ENCODE results near the gene CEBPA.

The CEBPA gene

DNA sequence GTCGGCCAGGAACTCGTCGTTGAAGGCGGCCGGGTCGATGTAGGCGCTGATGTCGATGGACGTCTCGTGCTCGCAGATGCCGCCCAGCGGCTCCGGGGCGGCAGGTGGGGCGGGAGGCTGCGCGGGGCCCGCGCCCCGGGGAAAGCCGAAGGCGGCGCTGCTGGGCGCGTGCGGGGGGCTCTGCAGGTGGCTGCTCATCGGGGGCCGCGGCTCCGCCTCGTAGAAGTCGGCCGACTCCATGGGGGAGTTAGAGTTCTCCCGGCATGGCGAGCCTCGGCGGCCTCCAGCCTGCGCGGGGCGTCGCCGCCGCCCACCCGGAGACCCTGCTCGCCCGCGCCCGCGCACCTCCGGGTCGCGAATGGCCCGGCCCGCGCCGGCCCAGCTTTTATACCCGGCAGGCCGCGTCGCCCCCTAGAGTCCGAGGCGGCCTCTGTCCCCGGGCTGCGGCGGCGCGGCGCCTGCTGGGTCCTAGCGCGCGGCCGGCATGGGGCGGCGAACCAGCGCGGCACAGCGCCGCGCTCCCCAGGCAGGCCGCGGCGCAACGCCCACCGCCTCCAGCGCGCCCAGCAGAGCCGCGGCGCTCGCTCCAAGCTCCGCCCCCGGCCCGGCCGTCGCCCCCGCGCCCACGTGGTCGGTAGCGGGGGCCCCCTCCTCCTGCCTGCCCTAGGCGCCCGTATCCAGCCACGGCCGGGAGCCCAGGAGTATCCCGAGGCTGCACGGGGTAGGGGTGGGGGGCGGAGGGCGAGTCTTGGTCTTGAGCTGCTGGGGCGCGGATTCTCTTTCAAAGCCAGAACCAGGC, at the start of gene CEBPA:
TSS of gene CEBPA (minus strand) at position 360 of the 799 bp plus-strand sequence. CDS start at position 240, 120 bp downstream.
- DNase-seq = peak in 45 of 51 donors; percentile 30 to 90 (median 73)

DNA sequence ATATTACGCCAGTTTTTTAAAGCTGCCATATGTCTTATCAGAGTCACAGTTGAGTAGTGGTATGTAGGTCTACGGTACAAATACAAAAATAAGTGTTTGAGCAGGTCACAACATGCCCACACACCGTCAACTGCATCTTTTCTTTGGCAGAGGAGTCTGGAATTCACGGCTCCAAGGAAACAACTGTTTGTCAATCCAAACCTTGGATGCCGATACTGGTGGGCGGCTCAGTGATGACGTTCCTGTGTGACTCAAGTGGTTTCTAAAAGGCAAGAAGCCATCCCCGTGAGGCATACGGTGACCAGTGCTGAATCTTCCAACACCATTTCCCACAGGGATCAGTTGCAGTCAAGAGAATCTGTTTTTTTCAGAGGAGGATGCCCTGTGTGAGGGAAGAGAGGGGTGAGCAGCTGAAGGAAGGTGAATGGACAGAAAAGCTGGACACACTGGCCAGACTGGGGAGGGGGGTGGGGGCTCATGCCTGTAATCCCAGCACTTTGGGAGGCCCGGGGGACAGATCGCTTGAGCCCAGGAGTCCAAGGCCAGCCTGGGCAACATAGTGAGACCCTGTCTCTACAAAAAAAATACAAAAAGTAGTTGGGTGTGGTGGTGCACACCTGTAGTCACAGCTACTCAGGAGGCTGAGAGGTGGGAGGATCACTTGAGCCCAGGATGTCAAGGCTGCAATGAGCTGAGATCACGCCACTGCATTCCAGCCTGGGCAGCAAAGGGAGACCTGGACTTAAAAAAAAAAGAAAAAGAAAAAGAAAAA, 48.4 kb upstream of the CEBPA start:
- peak in 4 of 51 donors; percentile 14 to 35 (median 24) for DNase-seq

DNA sequence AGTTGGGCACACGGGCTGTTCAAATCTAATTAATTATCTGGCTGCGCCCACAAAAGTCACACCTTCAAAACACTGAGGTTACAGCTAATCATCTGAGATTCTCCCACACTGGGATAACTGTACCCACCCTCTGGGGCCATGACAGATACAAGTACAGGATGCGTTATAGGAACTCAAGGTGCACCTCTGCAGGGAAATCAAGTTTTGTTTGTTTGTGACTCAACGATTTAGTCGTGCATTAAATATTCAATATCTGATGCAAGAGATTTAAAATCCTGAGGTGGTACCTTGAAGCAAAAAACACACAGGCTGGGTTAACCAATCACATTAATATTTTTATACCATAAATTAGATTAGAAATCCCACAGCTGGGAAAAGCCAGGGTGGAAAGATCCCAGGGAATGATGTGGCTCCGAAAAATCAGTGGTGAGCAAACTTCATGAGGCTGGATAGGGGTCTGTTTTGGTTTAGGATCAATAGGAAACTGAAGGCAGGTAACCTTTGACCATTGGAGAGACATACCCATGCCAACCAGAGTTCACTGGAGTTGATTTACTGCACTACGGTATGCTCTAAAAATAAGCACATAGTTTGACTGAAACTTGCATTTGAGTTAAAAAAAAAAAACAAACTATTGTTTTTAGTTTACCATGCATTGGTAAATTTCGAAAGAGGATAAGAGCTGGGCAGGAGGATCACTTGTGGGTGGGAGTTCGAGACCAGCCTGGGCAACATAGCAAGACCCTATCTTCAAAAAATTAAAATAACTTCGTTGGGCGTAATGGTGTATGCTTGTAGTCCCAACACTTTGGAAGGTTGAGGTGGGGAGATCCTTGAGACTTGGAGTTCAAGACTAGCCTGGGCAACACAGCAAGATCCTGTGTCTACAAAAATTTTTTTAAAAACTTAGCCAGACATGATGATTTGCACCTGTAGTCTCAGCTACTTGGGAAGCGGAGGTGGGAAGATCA, 47.3 kb upstream of the CEBPA start:
- no peak for DNase-seq

DNA sequence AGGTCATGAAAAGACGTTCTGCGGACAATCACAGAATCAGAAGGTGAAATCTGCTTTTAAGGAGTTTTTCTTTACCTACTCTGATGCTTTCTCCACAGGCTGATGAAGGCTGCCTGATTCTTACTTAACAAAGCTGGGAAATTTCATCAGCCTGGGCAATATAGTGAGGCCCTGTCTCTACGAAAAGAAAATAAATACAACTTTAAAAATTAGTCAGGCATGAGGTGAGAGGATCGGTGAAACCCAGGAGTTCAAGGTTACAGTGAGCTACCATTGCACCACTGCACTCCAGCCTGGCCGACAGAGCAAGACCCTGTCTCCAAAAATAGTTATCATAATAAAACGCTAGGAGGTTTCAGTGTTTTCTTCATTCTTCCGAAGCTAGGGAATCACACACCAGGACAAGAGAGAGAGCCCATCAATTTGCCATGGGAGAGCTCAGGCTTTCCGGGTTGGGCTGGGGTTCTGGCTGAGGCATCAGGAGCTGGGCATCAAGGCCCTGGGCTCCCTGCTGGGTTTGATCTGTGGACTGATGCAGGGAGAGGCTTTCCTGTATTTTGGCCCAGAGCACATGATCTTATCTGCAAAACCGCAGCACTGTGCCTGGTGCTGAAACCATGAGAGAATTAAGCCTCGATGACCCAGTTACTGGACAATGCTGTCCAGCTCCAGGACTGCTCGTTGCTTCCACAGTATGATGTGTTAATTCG, 46.1 kb upstream of the CEBPA start:
- DNase-seq = no peak

DNA sequence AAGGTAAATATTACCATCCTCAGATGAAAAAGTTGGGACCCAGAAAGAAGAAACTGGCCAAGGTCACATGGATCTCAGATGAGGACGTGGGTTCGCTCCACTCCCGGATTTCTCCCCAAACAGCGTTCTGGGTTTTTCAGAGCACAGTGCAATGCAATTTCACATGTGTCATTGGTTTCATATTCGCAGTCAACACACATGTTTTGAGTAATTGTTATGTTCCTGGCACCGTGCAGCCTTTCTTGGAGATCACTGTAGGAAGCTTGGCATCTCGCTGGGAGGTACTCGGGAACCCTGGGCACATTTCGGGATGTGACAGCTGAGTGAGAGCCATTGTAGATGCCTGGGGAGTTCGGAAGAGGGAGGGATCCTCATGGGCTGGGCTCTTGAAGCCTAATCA, 45.0 kb upstream of the CEBPA start:
- no peak for DNase-seq

DNA sequence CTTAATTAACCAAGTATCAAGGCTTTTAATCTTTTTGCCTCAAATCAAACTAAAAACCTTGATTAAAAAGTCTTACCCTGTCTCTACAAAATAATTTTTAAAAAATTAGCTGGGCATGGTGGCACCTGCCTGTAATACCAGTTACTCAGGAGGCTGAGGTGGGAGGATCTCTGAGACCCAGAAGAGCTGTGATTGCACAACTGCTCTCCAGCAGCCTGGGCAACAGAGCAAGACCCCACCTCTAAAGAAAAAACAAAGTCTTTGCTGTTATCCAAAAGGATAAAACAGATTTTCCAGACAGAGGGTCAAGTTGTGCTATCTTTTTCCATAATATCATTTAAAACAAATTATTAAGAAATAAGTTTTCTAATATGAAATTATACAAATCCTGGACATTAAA, 44.3 kb upstream of the CEBPA start:
- no peak for DNase-seq

DNA sequence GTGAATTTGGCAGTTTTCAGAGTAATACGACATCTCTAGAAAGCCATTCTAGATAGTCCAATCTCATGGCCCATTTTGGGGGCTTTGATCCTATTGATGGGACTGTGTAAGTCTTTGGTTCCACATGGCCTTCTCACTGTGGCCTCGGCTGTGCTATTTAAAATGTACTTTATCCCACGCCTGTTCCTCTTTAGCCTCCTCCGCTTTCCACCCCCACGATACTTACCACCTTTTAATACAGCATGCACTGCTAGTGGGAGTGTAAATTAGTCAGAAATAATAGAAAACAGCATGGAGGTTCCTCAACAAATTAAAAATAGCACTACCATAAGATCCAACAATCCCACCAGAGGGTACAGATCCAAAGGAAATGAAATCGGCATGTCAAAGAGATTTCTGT, 42.8 kb upstream of the CEBPA start:
- peak in 1 of 51 donors; percentile 44 for DNase-seq

DNA sequence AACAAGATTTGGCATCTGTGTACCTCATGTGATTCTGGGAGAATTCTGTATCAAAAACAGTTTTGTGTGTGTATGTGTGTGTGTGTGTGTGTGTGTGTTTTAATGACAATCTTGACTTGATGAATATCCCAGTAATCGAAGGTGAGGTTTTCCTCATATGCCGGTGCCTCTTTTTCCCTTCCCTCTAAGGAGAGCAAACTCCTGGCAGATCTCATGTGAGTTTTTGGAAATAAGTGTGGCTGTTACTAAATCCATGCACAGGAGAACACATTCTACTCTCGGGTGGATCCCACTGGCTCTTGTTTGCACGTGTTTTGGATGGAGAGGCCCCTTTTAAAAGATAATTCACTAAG, 42.2 kb upstream of the CEBPA start:
- peak in 1 of 51 donors; percentile 67 for DNase-seq

DNA sequence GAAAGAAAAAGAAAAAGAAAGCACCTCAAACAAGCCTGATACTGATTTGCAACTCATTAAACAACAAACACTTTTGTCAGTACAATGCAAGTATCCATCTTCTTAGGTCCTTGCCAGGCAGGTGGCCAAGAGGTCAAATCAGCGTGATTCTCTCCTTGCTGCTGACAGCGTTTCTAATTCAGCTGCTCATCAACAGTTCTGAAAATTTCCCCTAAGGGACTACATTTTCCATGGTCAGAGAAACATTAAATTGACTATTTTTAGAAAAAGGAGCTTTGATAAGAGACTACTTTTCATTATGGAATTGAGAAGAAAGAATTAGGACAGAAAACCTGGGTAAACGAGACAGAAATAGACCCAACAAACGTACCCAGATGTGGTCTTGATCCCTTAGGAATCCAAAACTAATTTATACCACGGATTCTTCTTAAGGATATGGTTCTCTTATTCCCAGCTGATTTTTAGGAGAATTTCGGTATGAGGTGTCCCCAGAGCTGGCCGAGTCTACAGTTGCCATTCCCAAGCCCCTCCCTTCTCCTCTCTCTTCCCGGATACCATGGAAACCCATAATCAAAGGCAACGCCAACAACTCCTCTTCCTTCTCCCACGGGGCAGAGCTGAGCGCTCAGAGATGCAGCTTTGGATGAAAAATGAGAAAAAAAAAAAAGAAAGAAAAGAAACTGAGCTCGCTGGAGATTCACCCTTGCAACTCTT, 41.7 kb upstream of the CEBPA start:
- peak in 8 of 51 donors; percentile 2 to 67 (median 12) for DNase-seq

DNA sequence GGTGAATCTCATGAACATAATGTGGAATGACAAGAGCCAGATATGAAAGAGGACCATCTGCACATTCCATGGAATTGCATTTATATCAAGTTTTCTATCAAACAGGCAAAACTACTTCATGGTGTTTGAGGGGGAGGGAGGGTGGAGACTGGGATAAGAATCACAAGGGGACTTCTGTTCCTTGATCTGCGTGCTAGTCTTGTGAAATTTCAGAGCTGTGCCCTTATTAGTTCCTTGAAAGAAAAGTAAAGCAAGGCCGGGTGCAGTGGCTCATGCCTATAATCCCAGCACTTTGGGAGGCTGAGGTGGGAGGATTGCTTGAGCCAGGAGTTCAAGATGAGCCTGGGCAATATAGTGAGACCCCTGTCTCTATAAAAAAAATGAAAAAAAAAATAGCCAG, 41.0 kb upstream of the CEBPA start:
- no peak for DNase-seq

DNA sequence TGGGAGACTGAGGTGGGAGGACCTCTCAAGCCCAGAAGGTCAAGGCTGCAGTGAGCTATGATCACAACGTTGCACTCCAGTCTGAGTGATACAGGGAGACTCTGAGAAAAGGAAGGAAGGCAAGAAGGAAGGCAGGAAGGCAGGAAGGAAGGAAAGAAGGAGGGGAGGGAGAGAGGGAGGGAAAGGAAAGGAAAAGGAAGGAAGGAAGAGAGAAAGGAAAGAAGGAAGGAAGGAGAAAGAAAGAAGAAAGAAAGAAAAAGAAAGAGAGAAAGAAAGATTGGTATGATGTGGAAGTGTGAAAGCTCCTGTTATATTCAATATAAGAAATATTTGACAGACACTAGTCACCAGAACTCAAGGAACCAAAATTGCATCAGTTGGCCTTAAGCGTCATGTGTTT, 38.7 kb upstream of the CEBPA start:
- no peak for DNase-seq

DNA sequence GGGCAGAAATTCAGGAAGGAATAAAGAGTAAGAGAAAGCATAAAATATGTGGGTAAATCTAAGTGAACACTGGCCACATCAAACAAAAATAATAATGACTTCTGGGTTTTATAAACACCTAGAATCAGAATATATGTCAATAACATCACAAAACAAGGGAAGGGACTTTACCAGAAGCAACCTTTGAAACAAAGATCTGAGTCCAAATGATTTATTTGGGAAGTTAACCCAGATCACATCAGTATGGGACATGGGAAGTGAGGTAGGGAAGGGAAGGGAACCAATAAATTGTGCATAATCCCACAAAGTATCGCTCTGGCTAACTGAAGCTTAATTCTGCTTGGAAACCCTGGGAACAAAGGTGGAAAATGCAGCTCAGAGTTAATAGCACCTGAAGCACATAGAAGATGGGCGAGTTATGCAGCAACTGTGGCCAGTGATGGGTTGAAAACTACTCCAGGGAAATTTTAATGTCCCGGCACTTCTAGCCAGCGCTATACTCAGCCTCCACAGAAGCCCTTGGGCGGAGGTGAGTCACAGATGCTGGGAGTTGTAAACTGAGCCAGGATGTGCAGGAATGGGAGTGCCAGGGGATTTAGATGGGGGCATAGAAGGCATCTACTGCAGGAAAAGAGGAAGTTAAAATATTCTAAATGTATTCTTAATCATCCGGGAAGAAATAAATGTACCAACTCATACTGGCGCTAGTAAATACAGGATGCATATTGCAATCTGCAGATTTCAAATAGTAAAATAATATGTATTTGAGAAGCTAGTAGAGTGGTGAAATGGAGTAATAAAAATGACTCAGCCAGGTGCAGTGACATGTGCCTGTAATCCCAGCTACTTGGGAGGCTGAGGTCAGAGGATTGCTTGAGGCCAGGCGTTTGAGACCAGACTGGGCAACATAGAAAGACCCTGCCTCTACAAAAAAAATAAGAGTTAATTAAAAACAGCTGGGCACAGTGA, 37.0 kb upstream of the CEBPA start:
- no peak for DNase-seq

DNA sequence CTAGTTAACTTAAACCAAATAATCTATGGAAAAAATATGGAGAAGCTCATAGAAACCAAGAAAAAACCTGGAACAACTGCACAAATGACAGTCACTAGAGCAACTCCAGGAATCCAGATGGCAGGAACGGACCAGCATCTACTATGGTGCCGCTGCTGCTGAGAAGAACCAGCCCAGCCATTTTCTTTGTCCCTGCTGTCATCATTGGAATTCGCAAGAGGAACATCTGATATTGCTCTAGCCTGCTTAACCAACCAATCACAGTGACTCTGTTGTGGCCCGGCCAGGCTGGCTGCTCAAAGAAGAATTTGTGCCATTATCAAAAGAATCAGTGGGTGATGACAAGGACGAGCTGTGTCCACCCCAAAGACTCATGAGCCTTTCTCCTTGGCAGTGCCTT, 33.1 kb upstream of the CEBPA start:
- no peak for DNase-seq

DNA sequence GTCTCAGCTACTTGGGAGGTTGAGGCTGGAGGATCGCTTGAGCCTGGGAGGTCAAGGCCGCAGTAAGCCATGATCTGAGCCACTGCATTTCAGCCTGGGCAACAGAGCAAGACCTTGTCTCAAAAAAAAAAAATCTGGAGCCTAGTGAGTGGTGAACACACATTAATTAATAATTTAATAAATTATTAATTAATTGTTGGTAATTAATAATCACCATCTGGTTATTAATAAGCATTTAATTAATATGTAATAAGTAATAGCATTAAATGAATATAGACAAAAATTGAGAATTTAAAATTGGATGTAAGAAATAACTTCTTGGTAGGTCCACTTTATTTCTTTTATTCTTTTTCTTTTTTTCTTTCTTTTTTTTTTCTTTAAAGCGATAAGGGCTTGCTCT, 31.9 kb upstream of the CEBPA start:
- no peak for DNase-seq

DNA sequence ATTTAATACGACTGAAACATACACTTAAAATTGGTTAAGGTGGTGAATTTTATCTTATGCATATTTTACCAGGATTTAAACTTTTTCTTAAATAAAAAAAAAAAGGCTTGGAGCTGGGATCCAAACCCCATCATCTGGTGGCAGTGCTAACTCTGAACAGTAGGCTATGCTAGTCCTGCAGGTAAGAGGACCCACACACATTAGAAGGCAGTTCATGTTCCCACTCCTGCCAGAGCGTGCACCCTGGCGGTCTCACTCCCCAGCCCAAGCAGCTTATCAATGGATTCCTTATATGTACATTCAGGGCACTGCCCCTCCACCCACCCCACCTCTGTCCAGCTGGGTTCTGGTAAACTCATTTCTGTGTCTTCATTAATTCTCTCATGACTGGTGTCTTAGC, 31.3 kb upstream of the CEBPA start:
- DNase-seq = no peak

DNA sequence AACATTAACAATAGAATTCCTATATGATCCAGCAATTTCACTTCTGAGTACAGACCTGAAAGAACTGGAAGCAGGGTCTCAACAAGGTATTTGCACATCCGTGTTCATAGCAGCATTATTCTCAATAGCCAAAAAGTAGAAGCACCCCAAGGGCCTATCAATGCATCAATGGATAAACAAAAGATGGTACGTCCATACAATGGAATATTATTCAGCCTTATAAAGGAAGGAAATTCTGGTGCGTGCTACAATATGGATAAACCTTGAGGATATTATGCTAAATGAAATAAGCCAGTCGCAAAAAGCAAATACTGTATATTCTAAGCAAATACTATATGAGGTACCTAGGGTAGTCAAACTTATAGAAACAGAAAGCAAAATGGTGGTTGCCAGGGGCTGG, 30.8 kb upstream of the CEBPA start:
- no peak for DNase-seq

DNA sequence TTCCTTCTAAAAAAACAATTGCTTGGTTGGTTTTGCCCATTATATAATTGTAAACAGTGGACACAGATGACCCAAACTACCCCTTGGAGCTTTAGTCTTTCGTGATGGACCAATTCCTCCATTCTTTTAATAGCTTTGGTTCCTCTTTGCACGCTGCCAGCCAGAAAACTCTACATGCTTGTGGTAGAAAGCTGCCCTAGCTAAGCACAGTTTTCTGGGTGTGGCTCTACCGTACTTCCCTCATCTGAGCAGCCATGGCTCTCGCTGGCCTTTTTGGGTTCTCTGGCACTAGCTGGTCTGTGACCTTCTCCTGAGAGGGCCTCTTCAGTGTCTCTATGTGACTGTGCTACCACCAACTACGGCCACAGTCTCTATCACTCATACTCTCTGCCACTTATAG, 29.9 kb upstream of the CEBPA start:
- DNase-seq = peak in 7 of 51 donors; percentile 3 to 32 (median 6)

DNA sequence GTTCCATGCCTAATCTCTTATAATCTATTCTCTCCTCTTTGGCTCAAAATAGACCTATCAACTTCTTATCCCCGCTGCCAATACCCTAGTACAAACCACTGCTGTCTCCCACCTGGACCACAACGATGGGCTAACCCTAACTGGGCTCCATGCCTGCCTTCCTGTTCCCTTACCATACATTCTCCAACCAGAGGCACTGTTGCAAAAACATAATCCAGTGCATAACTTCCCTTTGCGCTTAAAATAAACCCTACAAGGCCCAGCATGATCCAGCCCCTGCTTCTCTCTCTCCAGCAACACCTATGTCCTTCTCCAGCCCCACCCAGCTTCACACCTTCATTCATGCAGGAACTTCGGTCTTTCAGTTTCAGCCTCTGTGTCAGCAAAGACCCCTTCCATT, 27.4 kb upstream of the CEBPA start:
- no peak for DNase-seq

DNA sequence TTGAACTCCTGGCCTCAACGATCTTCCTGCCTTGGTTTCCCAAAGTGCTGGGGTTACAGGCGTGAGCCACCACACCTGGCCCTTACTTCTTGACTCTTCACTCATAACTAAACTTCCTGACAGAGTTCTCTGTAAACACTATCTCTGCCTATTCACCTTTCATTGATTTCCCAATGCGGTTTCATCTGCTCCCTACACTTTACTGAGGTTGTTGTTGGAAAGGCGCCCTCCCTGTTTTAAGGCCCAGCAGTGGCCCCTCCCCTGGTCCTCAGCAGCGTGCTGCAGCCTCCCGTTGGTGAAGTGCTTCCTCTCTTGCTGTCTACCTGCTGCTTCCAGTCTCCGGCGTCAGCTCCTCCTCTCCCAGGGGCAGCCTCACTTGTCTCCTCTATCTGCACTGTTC, 26.7 kb upstream of the CEBPA start:
- DNase-seq = no peak

Measured in hypothalamus (tissue), 51 donors.